ENCODE results near the gene GSG1L.

Gene GSG1L

GRCh38 chr16:28090646-28091377 is 27.3 kb upstream of the GSG1L start:
- FAIRE-seq, result no peak

DNA sequence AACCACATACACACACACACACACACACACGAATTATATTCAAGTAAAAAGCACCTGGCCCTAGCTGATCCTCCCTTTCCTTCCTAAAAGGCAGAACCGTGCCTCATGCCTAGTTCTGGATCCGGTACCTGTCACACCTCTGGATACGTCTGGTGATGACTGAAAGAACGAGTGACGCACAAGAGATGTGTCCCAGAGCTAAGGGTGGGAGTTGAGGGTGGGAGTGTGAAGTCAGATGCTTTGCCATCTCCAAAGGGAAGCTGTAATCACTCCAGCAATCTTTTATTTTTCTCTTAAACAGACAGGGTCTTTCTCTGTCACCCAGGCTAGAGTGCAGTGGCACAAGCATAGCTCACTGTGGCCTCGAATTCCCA is 26.5 kb upstream of the GSG1L start:
- FAIRE-seq, result no peak

- no peak for FAIRE-seq
These were observed 25.9 kb upstream of the GSG1L start for GRCh38 chr16:28089205-28089991.

GRCh38 chr16:28087675-28088300 is 24.3 kb upstream of the GSG1L start:
- FAIRE-seq, result no peak

- FAIRE-seq, result no peak
These were observed 23.7 kb upstream of the GSG1L start for GRCh38 chr16:28087140-28087660.

- no peak for FAIRE-seq
These were observed 22.9 kb upstream of the GSG1L start for GRCh38 chr16:28086186-28087139.

GRCh38 chr16:28085389-28086171 is 22.1 kb upstream of the GSG1L start:
- FAIRE-seq, result no peak

GRCh38 chr16:28084209-28084608 is 20.7 kb upstream of the GSG1L start:
- FAIRE-seq, result no peak

GRCh38 chr16:28082624-28083023 is 19.1 kb upstream of the GSG1L start:
- FAIRE-seq, result no peak

GRCh38 chr16:28081391-28081968 is 18.0 kb upstream of the GSG1L start:
- no peak for FAIRE-seq

DNA sequence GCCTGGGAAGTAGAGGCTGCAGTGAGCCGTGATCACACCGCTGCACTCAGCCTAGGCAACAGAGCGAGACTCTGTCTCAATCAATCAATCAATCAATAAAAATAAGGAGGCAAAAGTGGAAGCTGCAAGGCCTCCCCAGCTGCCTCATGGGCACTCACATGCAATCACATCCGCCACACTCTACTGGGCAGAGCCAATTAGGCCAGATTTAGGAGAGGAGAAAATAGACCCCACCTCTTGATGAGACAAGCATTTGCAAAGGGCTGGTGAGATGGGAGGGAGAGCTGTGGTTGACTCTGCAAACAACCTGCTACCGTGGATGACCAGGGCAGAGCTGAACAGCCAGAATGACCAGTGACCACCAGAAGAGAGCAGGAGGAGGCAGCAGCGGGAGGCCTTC is 14.7 kb upstream of the GSG1L start:
- no peak for FAIRE-seq

GRCh38 chr16:28073836-28074235 is 10.3 kb upstream of the GSG1L start:
- FAIRE-seq, result no peak

DNA sequence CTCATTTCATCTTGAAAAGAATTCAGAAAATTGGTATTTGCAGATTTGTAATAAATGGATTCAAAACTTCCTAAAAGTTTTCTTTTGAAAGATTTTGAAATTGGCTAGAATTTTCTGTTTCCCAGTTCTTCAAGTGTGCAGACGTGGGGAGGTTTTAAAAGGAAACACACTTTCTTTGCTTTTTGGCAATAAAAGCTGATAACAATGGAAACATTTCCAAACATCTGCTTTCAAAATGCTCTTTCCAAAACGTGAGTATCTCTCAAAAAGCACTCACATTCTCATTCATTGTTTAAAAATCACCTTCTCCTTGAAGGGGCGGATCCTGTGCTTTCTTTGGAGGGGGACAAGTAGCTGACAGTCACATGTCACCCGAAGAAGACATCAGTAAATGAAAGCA is 8.6 kb upstream of the GSG1L start:
- FAIRE-seq, result no peak

DNA sequence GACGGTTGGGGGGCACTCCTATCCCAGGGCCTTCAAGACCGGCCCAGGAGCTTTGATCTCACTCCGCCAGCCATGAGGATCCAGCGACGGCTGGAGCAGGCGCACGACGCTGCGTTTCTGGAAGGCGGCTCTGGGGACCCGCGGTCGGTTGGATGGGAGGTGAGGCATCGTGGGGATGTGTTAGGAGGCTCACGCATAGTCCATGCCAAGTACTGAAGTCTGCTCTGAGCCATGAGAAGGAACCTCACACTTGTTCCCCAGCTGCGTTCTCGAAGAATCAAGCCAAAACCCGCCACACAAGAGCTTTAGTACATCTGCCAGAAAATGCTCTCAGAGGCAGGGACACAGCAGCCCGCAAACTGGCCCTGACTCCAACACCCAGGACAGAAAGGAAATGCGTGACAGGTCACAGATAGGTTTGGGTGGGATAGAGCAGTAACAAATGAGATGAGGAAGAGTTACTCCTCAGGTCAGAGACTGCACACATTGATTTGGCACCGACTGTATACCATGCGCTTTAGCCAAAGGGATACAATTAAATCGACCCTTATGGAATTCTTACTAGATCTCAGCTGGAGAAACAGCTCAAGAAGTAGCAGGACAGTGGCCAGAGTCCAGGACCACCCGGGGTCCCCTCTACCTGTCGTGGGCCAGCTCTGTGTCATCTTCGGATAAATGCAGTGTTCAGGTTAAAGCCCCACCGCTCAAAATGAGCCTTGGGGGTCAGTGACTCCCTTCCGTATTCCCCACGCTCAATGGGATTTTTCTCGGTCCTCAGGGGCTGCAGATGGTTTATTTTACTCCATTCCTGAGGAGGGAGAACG is 6.7 kb upstream of the GSG1L start:
- FAIRE-seq, result no peak

- FAIRE-seq, result no peak
These were observed 5.5 kb upstream of the GSG1L start for GRCh38 chr16:28068976-28069375.

DNA sequence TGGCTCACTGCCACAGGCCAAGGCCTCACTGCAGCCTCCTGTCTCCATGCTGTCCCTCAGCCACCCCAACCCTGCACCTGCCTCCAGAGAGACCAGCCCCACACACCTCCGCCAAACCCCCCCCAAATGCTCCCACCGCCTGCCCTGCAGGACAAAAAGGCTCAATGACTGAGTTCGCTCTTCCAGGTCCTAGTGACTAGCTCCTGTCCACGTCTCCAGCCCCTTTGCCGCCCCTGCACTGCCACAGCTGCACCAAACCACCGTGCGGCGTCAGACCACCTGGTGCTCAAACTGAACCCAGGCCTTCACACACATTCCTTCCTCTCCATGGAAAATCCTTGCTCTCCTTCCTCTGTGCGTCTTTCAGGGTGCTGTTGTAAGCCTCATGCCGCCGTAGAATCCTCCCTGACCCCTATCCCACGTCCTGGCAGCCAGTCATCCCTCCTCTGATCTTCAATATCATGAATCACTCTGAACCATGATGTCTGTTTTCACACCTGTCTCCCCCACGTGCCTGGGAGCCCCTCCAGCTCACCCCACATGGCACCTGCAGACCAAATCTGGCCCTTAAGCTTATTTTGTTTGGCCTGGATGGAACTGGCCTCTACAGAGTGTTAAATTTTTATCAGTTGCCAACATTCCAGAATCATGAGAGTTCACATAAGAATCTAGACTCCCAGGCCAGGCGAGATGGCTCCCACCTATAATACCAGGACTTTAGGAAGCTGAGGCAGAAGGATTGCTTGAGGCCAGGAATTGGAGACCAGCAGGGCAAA is 4.3 kb upstream of the GSG1L start:
- FAIRE-seq, result no peak

DNA sequence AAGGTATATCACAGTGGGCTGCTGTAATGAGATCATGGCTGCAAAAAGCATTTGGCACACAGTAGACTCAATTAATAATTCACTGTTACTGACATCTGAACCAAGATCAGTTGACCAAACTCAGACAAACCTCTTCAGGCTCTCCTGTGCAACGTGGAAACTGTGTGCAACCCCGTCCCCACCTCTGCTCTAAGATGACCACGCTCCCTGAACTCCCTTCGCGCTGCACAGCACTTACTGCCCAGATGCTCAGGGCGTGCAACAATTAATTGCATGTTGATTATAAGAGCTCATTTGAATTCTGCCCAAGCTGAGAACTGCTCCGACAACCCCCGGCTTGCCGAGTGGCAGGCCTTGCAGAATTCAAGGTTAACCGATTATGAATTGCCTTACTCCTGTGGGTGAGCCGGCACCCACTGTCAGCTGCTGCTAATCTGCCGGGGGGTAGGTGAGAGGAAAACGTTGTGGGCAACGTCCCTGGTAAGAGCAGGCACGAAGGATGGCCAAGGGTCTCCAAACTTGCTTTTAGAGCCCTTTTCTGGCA is 1.3 kb upstream of the GSG1L start:
- FAIRE-seq, result no peak

DNA sequence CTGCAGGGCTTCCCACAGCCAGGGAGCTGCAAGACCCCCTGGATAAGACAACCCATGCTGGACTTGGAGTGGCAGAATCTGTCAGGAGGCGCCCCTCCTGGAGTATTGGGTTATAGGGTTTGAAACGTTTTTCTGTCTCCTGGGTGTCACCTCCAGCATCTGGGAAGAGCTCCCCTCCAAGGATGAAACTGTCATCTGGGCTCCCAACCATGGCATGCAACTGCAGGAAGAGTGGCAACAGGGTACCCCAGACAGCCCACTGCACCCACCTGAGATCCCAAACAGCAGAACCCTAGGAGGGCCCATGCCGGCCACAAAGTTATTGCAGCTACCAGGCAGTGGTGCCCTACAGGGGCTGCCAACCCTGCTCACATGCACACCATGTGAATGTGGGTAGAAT is 636 bp upstream of the GSG1L start:
- no peak for FAIRE-seq

DNA sequence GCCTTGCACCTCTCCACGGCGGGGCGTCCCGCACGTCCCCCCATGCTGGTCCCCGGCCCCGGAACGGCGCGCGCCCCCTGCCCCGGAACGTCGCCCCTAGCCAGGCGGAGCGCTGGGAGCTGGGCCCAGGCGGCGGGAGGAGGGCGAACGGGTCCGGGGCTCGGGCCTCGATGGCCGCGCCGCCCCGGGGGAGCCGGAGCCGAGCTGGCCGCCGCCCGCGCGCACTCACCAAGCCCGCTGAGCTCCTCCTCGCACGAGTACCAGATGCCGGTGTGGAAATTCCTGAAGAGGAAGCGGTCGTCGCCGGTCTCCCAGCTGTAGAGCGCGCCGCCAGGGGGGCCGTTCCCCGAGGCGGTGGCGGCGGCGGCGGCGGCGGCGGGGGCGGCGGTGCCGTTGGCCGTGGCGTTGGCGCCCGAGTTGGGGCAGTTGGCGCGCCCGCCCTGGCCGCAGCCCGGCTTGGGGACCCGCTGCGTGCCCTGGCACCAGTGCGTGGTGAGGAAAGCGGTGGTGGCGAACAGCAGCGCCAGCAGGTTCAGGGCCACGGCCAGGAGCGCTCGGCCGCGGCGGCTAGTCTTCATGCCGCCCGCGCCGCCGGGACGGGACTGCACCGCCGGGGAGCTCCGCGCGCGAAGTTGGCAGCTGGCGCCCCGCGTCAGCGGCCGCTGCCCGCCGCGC is 530 bp downstream of the GSG1L start:
- FAIRE-seq, result no peak
